ENCODE data around the gene CRKL.

The CRKL gene

DNA sequence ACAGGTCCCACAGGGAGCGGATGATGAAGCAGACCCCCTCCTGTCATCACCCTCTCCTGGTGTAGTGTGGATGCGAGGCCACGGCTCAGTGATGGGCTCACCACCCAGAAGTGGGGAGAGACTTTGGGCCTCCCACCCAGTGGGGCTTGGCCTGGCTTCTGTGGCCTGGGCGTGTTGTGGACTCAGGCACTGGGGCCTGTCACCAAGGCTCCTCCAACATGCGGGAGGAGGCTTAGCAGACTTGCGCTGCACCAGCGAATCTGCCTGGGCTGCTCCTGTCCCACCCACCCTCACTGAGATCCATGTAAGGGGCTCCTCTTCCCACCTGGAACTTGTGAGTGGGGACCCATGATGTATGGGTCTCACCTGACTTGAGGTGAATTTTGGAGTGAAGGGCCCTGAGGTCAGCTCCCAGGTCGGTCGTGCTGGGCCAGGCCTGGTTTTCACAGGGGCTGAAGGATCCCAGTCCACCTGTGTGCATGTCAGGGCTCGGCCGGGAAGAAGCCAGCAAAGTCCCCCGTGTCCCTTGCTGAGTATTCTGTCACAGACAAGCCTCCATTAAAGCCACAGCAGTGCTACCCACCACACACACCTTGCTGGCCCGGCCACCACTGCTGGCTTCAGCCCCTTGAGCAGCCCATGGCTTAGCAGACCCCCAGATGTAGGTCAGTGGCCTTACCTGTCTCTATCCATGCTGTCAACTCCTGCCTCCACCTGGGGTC, 80.5 kb downstream of the CRKL start:
- peaks cover 4% of the 10 kb centered on the region for H3K36me3 ChIP-seq (ENCODE audit: control insufficient read depth, insufficient read depth, low read length)
- 91 to 94% methylated on average over 13 of the region's 13 CpGs for WGBS, 2 experiments

GRCh38 chr22:20998411-20999336, 81.5 kb downstream of the CRKL start:
- Histone ChIP-seq H3K27me3 (ENCODE audit: control insufficient read depth, insufficient read depth, low read length, poor library complexity, severe bottlenecking) (no peaks in the 10 kb centered on the region), H3K4me3 (ENCODE audit: insufficient read depth, low read depth, low read length) (no peak overlapping the region), H3K9me3 (ENCODE audit: control insufficient read depth, low read length) (no peaks in the 10 kb centered on the region), H3K27ac (ENCODE audit: insufficient read depth, low read depth, low read length, poor library complexity, severe bottlenecking) (no peak overlapping the region), H3K4me1 (ENCODE audit: control insufficient read depth, insufficient read depth, low read length) (peaks cover 13% of the 10 kb centered on the region), H3K36me3 (ENCODE audit: control insufficient read depth, insufficient read depth, low read length) (peaks cover 4% of the 10 kb centered on the region)
- WGBS, 2 experiments = 80 to 82% methylated on average over 7 of the region's 7 CpGs

More for the DNA sequence above, 80.5 kb downstream of the CRKL start:
- no peak overlapping the region for H3K4me3 ChIP-seq (ENCODE audit: insufficient read depth, low read depth, low read length)
- no peaks in the 10 kb centered on the region for H3K9me3 ChIP-seq (ENCODE audit: control insufficient read depth, low read length)
- H3K27me3 ChIP-seq (ENCODE audit: control insufficient read depth, insufficient read depth, low read length, poor library complexity, severe bottlenecking) = no peaks in the 10 kb centered on the region
- peaks cover 13% of the 10 kb centered on the region for H3K4me1 ChIP-seq (ENCODE audit: control insufficient read depth, insufficient read depth, low read length)
- no peak overlapping the region for H3K27ac ChIP-seq (ENCODE audit: insufficient read depth, low read depth, low read length, poor library complexity, severe bottlenecking)

- Histone ChIP-seq H3K27me3 (ENCODE audit: control insufficient read depth, insufficient read depth, low read length, poor library complexity, severe bottlenecking) (no peaks in the 10 kb centered on the region), H3K36me3 (ENCODE audit: control insufficient read depth, insufficient read depth, low read length) (peaks cover 4% of the 10 kb centered on the region), H3K4me1 (ENCODE audit: control insufficient read depth, insufficient read depth, low read length) (peaks cover 13% of the 10 kb centered on the region), H3K4me3 (ENCODE audit: insufficient read depth, low read depth, low read length) (no peak overlapping the region), H3K9me3 (ENCODE audit: control insufficient read depth, low read length) (no peaks in the 10 kb centered on the region), H3K27ac (ENCODE audit: insufficient read depth, low read depth, low read length, poor library complexity, severe bottlenecking) (no peak overlapping the region)
- WGBS, 2 experiments = 95 to 96% methylated on average over 27 of the region's 27 CpGs
Measured at GRCh38 chr22:20999350-21000206, 82.4 kb downstream of the CRKL start.

- H3K36me3 ChIP-seq (ENCODE audit: control insufficient read depth, insufficient read depth, low read length) = peaks cover 4% of the 10 kb centered on the region
- peaks cover 13% of the 10 kb centered on the region for H3K4me1 ChIP-seq (ENCODE audit: control insufficient read depth, insufficient read depth, low read length)
- no peak overlapping the region for H3K27ac ChIP-seq (ENCODE audit: insufficient read depth, low read depth, low read length, poor library complexity, severe bottlenecking)
- 85 to 87% methylated on average over 22 of the region's 22 CpGs for WGBS, 2 experiments
- peak overlapping the region; percentile 58 for H3K4me3 ChIP-seq (ENCODE audit: insufficient read depth, low read depth, low read length)
- H3K27me3 ChIP-seq (ENCODE audit: control insufficient read depth, insufficient read depth, low read length, poor library complexity, severe bottlenecking) = no peaks in the 10 kb centered on the region
- no peaks in the 10 kb centered on the region for H3K9me3 ChIP-seq (ENCODE audit: control insufficient read depth, low read length)
Measured at GRCh38 chr22:21000207-21000986, 83.2 kb downstream of the CRKL start.

- Histone ChIP-seq H3K27me3 (ENCODE audit: control insufficient read depth, insufficient read depth, low read length, poor library complexity, severe bottlenecking) (no peaks in the 10 kb centered on the region), H3K4me3 (ENCODE audit: insufficient read depth, low read depth, low read length) (peak overlapping the region; percentile 58), H3K27ac (ENCODE audit: insufficient read depth, low read depth, low read length, poor library complexity, severe bottlenecking) (peak overlapping the region; percentile 85), H3K9me3 (ENCODE audit: control insufficient read depth, low read length) (no peaks in the 10 kb centered on the region), H3K4me1 (ENCODE audit: control insufficient read depth, insufficient read depth, low read length) (peaks cover 13% of the 10 kb centered on the region), H3K36me3 (ENCODE audit: control insufficient read depth, insufficient read depth, low read length) (peaks cover 4% of the 10 kb centered on the region)
- WGBS, 2 experiments = 22 to 24% methylated on average over 26 of the region's 26 CpGs
Measured at GRCh38 chr22:21000987-21001600, 83.9 kb downstream of the CRKL start.

DNA sequence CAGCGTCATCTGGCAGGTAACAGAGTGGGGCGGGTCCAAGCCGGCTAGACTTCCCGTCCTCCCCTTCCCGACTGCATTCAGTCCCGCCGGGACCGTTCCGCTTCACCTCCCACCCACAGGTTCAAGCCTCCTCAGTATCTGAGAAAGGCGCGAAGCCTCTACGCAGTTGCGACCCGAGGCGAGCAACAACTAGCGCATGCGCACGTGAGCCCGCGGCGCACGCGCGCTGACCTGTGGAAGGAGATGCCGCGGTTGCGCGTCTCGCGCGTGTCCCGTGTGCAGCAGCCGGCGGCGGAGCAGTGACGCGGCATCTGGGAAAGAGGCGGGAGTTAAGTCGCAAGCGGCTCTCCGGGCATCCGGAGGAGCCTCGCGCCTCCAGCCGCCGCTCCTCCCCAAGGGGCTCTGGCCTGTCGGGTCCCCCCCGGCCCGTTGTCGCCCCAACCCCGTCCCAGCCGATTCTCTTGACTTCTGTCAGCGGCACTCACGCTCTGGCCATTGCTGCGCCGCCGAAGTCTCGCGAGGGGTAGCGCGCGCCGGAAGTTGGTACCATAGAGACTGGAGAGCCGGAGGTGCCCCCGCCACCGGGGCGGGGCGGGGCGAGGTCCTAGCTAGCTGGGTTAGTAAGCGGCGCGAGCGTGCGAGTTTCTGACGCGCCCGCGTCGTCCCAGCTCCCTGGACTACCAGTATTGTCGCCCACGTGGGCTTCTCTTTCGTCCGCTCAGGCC, 84.6 kb downstream of the CRKL start, which contains the start of gene THAP7:
TSS of gene THAP7 (minus strand) at position 518 of the 725 bp plus-strand sequence. CDS start at position 311, 207 bp downstream.
- 0% methylated on average over 83 of the region's 83 CpGs for WGBS, 2 experiments
- H3K4me3 ChIP-seq (ENCODE audit: insufficient read depth, low read depth, low read length) = peak within 1 kb of the TSS; percentile 58
- peaks cover 13% of the 10 kb centered on the region for H3K4me1 ChIP-seq (ENCODE audit: control insufficient read depth, insufficient read depth, low read length)

More for the DNA sequence above, 84.6 kb downstream of the CRKL start, which contains the start of gene THAP7:
- Histone ChIP-seq H3K27ac (ENCODE audit: insufficient read depth, low read depth, low read length, poor library complexity, severe bottlenecking) (peak within 1 kb of the TSS; percentile 85), H3K27me3 (ENCODE audit: control insufficient read depth, insufficient read depth, low read length, poor library complexity, severe bottlenecking) (no peaks in the 10 kb centered on the region), H3K9me3 (ENCODE audit: control insufficient read depth, low read length) (no peaks in the 10 kb centered on the region), H3K36me3 (ENCODE audit: control insufficient read depth, insufficient read depth, low read length) (peaks cover 4% of the 10 kb centered on the region)

Data from ectodermal cell (in vitro differentiated cells).